SW480 (cell line): ENCODE measurements around the gene SSTR3.

Experiments
- DNase-seq: peaks from one replicate; pipeline ENCODE4 v3.0.0-alpha.2; 2016; ENCODE audit warnings: low spot score

The SSTR3 gene

DNA sequence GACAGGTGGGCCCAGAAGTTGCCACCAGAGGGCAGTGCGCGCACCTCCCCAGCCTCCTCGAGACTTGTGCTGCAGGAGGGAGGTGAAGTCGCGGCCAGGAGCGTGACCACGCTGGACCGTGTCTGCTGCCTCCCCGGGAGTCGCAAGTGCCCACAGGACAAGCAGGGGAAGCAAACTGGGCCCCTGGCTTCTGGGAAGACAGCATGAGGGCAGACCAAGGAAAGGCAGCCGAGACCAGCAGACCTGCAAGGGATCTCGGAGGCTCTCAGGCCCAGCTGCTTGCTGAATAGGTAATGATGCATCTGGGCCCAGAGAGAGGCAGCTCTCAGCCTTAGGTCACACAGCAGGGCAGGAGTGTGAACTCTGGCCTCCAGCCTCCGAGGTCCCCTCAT is 45.6 kb downstream of the SSTR3 start:
- peak; percentile 53 for DNase-seq

DNA sequence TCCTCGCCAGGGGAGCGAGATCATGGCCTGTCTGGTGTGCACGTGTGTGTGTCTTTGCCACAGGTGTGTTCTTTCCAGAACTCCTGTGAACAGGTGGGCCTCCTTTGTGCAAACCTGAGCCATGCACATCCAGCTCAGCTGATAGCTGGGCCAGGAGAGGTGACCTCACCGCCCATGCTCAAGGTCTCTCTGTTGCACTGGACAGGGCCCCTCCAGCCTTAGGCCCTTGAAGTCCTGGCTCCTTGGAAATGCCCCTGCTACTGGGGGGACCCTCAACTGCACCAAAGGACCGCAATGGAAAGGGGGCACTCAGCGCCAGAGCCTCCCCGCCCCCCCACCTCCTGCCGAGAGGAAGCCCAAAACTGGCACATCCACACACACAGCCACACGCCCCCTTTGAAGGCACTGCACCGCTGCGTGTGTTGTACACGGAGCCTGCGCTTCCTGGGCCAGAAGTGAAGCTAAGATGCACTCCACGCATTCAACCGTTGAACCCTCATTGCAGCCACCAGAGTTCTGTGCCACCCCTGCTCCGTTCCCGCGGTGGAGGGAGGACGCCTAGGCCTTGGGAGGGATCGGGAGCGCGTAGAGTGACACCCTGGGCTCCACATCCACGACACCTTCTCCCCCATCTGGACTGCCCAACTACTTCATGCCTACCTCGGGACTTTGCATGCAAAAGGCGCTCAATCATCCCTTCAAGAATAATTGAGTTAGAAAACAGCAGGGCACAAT is 46.2 kb downstream of the SSTR3 start:
- no peak for DNase-seq

- no peak for DNase-seq
Measured at GRCh38 chr22:37165066-37165465, 47.2 kb downstream of the SSTR3 start.

DNA sequence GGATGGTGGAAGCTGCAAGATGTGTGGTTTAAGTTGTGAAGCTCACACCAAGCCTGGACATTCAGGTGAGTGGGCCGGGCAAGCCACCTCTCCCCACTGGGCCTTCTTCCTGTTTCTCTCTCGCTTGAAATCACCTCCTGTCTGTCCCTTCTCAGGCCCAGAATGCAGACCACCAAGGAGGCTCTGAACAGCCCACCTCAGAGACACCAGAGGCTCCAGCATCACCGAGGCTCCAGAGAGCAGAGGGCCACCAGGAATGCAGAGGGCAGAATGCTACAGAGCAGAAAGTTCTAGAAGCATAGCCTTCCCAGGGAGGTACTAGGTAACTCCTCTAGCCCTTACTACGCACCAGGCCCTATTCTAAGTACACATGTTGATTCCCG is 47.8 kb downstream of the SSTR3 start:
- no peak for DNase-seq

GRCh38 chr22:37163575-37164504 is 48.4 kb downstream of the SSTR3 start:
- DNase-seq = no peak

DNA sequence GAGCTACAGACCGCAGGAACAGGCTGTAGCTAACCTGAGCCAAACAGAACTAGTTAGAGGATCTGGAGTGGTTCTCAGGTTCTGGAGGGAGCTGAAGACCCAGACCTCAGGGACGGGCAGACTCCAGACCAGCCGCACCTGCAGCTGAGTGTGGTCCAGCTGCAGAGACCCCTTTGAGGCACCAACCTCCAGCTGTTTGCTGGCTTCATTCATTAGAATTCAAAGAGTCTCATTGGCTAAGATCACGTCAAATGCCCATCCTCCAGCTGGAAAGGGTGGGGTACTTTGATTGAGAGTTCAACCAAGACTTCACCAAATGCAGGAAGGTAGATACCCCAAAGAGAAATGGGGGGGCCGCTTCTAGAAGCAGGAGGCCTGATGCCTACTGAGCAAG is 49.2 kb downstream of the SSTR3 start:
- no peak for DNase-seq

- no peak for DNase-seq
Measured at GRCh38 chr22:37162221-37163095, 49.8 kb downstream of the SSTR3 start.

DNA sequence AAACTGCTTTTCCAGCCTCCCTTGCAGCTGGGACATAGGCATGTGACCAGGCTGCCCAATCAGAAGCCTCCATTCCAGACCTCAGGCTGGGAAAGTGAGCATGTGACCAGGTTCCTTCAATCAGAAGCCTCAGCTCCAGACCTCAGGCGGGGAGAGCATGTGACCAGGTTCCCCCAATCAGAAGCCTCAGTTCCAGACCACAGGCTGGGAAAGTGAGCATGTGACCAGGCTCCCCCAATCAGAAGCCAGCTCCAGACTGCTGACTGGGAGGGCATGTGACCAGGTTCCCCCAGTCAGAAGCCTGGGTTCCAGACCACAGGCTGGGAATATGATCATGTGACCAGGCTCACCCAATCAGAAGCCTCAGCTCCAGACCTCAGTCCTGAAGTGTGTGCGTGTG is 50.8 kb downstream of the SSTR3 start:
- peak; percentile 26 for DNase-seq

GRCh38 chr22:37160027-37160426 is 52.2 kb downstream of the SSTR3 start:
- no peak for DNase-seq

GRCh38 chr22:37158963-37159290 is 53.4 kb downstream of the SSTR3 start:
- DNase-seq = no peak

DNA sequence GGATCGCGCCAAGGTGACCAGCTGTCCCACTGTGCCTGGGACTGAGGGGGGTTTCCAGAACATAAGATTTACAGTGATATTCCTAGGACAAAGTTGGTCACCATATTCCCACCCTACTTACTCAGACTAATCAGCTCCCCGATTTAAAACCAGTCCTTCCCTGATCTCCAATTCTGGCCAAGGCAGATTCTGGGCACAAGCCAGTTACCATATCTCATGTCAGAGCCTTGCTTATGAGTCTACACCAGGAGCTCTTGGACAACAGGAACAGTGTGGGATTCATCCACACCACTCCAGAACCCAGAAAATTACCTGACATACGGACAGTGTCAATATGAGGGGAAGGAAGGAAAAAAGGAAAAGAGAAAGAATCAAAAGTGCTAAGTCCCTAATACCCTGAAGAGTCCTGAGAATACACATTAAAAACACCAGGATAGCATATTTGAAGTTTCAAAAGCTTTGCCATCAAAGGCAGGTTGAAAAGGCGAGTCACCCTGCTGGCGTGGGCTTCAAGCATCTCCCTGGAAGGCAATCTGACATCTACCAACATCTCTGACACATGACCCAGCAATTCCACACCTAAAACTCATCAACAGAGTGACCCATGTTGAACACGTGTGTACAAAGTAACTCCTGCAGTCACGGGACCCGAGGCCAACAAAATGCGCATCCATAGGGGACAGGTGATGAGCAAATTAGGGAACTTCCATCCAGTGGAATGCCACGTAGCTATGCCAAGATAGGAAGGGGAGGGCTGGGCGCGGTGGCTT is 54.6 kb downstream of the SSTR3 start:
- DNase-seq = peak; percentile 53

- DNase-seq = no peak
Measured at GRCh38 chr22:37156686-37157435, 55.4 kb downstream of the SSTR3 start.

GRCh38 chr22:37155971-37156370 is 56.3 kb downstream of the SSTR3 start:
- no peak for DNase-seq

- DNase-seq = no peak
Measured at GRCh38 chr22:37154925-37155712, 57.2 kb downstream of the SSTR3 start.
